Measurements from ENCODE around the gene MUC2.

Gene MUC2

GRCh38 chr11:1049431-1049891, 25.2 kb upstream of the MUC2 start:
- Histone ChIP-seq H3K79me2 (ENCODE audit: low read length) (no peaks in the 10 kb centered on the region), H3K4me1 (ENCODE audit: low read length) (no peaks in the 10 kb centered on the region), H3K27ac (ENCODE audit: low read length) (no peak overlapping the region), H3K27me3 (replicated peaks; ENCODE audit: insufficient read depth, low read length) (peaks cover 98% of the 10 kb centered on the region), H3K4me2 (ENCODE audit: low read depth, low read length) (no peak overlapping the region), H3F3A (ENCODE audit: insufficient read depth, low read length) (no peaks in the 10 kb centered on the region), H3K4me3 (ENCODE audit: low read length) (no peak overlapping the region), H3K9me3 (replicated peaks; ENCODE audit: insufficient read depth, low read length) (no peaks in the 10 kb centered on the region), H3K9ac (ENCODE audit: low read length) (no peak overlapping the region), H3K9me2 (replicated peaks; ENCODE audit: insufficient read depth, low read length) (no peaks in the 10 kb centered on the region), H3K36me3 (replicated peaks; ENCODE audit: insufficient read depth, low read length) (no peaks in the 10 kb centered on the region), H4K20me1 (ENCODE audit: insufficient read depth, low read length) (no peaks in the 10 kb centered on the region), H2AFZ (ENCODE audit: low read length) (no peak overlapping the region)
- no peak for TF ChIP-seq EZH2phosphoT487 (IDR thresholded peaks at IDR 0.05; ENCODE audit: low read length)
- no peak for TF ChIP-seq CTCF (IDR thresholded peaks at IDR 0.05; ENCODE audit: low read length)
- no peak for TF ChIP-seq EZH2 (optimal IDR thresholded peaks at IDR 0.05; ENCODE audit: low read depth, low read length)
- DNase-seq = no peak

- no peak for TF ChIP-seq EZH2 (optimal IDR thresholded peaks at IDR 0.05; ENCODE audit: low read depth, low read length)
- TF ChIP-seq CTCF (IDR thresholded peaks at IDR 0.05; ENCODE audit: low read length) = no peak
- no peak for TF ChIP-seq EZH2phosphoT487 (IDR thresholded peaks at IDR 0.05; ENCODE audit: low read length)
- H3K27me3 ChIP-seq (replicated peaks; ENCODE audit: insufficient read depth, low read length) = peaks cover 98% of the 10 kb centered on the region
- no peak overlapping the region for H3K4me2 ChIP-seq (ENCODE audit: low read depth, low read length)
- H3K9me3 ChIP-seq (replicated peaks; ENCODE audit: insufficient read depth, low read length) = no peaks in the 10 kb centered on the region
- no peaks in the 10 kb centered on the region for H3K9me2 ChIP-seq (replicated peaks; ENCODE audit: insufficient read depth, low read length)
- no peak overlapping the region for H3K9ac ChIP-seq (ENCODE audit: low read length)
- H3F3A ChIP-seq (ENCODE audit: insufficient read depth, low read length) = no peaks in the 10 kb centered on the region
- no peaks in the 10 kb centered on the region for H4K20me1 ChIP-seq (ENCODE audit: insufficient read depth, low read length)
- no peaks in the 10 kb centered on the region for H3K36me3 ChIP-seq (replicated peaks; ENCODE audit: insufficient read depth, low read length)
- no peaks in the 10 kb centered on the region for H3K4me1 ChIP-seq (ENCODE audit: low read length)
- H2AFZ ChIP-seq (ENCODE audit: low read length) = no peak overlapping the region
- no peak overlapping the region for H3K4me3 ChIP-seq (ENCODE audit: low read length)
- H3K27ac ChIP-seq (ENCODE audit: low read length) = no peak overlapping the region
- no peak for DNase-seq
- no peaks in the 10 kb centered on the region for H3K79me2 ChIP-seq (ENCODE audit: low read length)
Observed at GRCh38 chr11:1049911-1050580, 24.6 kb upstream of the MUC2 start.

GRCh38 chr11:1050581-1051355, 23.9 kb upstream of the MUC2 start:
- Histone ChIP-seq H3K9me2 (replicated peaks; ENCODE audit: insufficient read depth, low read length) (no peaks in the 10 kb centered on the region), H3K4me2 (ENCODE audit: low read depth, low read length) (no peak overlapping the region), H2AFZ (ENCODE audit: low read length) (no peak overlapping the region), H3K27ac (ENCODE audit: low read length) (no peak overlapping the region), H3F3A (ENCODE audit: insufficient read depth, low read length) (no peaks in the 10 kb centered on the region), H3K9ac (ENCODE audit: low read length) (no peak overlapping the region), H3K27me3 (replicated peaks; ENCODE audit: insufficient read depth, low read length) (peaks cover 98% of the 10 kb centered on the region), H4K20me1 (ENCODE audit: insufficient read depth, low read length) (no peaks in the 10 kb centered on the region), H3K9me3 (replicated peaks; ENCODE audit: insufficient read depth, low read length) (no peaks in the 10 kb centered on the region), H3K79me2 (ENCODE audit: low read length) (no peaks in the 10 kb centered on the region), H3K36me3 (replicated peaks; ENCODE audit: insufficient read depth, low read length) (no peaks in the 10 kb centered on the region), H3K4me1 (ENCODE audit: low read length) (no peaks in the 10 kb centered on the region), H3K4me3 (ENCODE audit: low read length) (no peak overlapping the region)
- peak; percentile 91 for TF ChIP-seq CTCF (IDR thresholded peaks at IDR 0.05; ENCODE audit: low read length)
- TF ChIP-seq EZH2 (optimal IDR thresholded peaks at IDR 0.05; ENCODE audit: low read depth, low read length) = no peak
- DNase-seq = peak; percentile 77

All from MM.1S (cell line).